SK-N-MC (cell line): ENCODE data around the gene ITGAV.

ENCODE experiments used
- DNase-seq: peaks from one replicate; pipeline ENCODE4 v3.0.0-alpha.2; 2011; ENCODE audit warnings: low read depth, low spot score
- H3K27ac ChIP-seq: fragments of 200-600 bp; sonication (generic); 2 replicates; pipeline ENCODE4 v1.5.1; 2016; ENCODE audit warnings: mixed run types
- H3K36me3 ChIP-seq: fragments of 200-600 bp; sonication (generic); 2 replicates; pipeline ENCODE4 v1.6.1; 2017; ENCODE audit warnings: antibody characterized with exemption, low read length, mixed read lengths; ENCODE audit not compliant: insufficient read depth
- H3K4me3 ChIP-seq: fragments of 200-600 bp; sonication (generic); 2 replicates; pipeline ENCODE4 v1.5.1; 2016
- H3K9ac ChIP-seq: fragments of 200-600 bp; sonication (generic); 2 replicates; pipeline ENCODE4 v1.8.0; 2017; ENCODE audit warnings: mixed run types, mixed read lengths; ENCODE audit not compliant: insufficient read length
- H3K9me3 ChIP-seq: fragments of 200-600 bp; sonication (generic); 2 replicates; pipeline ENCODE4 v1.6.1; 2017; ENCODE audit warnings: low read depth, mild to moderate bottlenecking, antibody characterized with exemption, low read length, moderate library complexity, mixed read lengths
- EZH2 ChIP-seq: fragments of 200-600 bp; sonication (generic); IDR thresholded peaks from one replicate; pipeline ENCODE4 v1.6.1; 2017; ENCODE audit warnings: antibody characterized with exemption
- FOXP2 ChIP-seq: optimal IDR thresholded peaks from 2 replicates; pipeline ENCODE3; 2011; ENCODE audit warnings: mild to moderate bottlenecking, moderate library complexity; ENCODE audit not compliant: insufficient read depth; ENCODE audit errors: extremely low read length, control extremely low read depth
- POLR2AphosphoS5 ChIP-seq: IDR thresholded peaks from 2 replicates; pipeline ENCODE4 v1.6.1; 2012; ENCODE audit warnings: mild to moderate bottlenecking, low read depth, low read length, borderline replicate concordance

The ITGAV gene

GRCh38 chr2:186612555-186613440, 22.9 kb downstream of the ITGAV start:
- TF ChIP-seq POLR2AphosphoS5, result no peak
- no peak for TF ChIP-seq FOXP2
- no peak for TF ChIP-seq EZH2

GRCh38 chr2:186614373-186614772, 24.5 kb downstream of the ITGAV start:
- Histone ChIP-seq H3K4me3 (no peak overlapping the region), H3K9me3 (no peaks in the 10 kb centered on the region), H3K27ac (no peak overlapping the region), H3K9ac (no peak overlapping the region), H3K36me3 (peaks cover 16% of the 10 kb centered on the region)
- DNase-seq, result no peak
- TF ChIP-seq FOXP2, result no peak
- TF ChIP-seq POLR2AphosphoS5, result no peak
- no peak for TF ChIP-seq EZH2

More at GRCh38 chr2:186612555-186613440, 22.9 kb downstream of the ITGAV start:
- Histone ChIP-seq H3K9me3 (no peaks in the 10 kb centered on the region), H3K27ac (0 out of 2 replicates have a peak overlapping the region, but pooled peaks have one; percentile 12), H3K4me3 (no peak overlapping the region), H3K9ac (no peak overlapping the region), H3K36me3 (peaks cover 13% of the 10 kb centered on the region)
- DNase-seq, result no peak

DNA sequence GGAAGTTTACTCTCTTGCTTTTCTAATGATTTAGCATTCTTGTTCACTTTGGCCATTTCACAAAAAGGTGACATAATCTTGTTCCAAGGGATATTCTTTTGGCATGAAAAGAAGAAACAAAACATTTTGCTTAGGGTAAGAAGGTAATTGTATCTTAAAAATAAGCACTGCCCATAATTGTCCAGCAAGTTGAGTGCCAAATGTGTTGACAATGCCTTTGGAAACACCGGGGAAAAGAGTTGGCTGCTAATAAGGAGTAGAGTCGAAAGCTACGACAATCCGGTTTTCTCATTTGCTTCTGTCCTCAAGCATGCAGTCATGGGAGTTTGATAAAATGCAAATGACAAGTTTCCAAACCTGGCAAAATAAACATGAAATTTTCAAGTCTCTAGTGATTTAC, 27.3 kb downstream of the ITGAV start:
- 0 out of 2 replicates have a peak, but pooled peaks cover 12% of the 10 kb centered on the region for H3K36me3 ChIP-seq
- H3K9me3 ChIP-seq, result no peaks in the 10 kb centered on the region
- DNase-seq, result no peak
- no peak overlapping the region for H3K27ac ChIP-seq
- no peak overlapping the region for H3K4me3 ChIP-seq
- TF ChIP-seq EZH2 (no peak), POLR2AphosphoS5 (no peak), FOXP2 (no peak)
- H3K9ac ChIP-seq, result no peak overlapping the region

DNA sequence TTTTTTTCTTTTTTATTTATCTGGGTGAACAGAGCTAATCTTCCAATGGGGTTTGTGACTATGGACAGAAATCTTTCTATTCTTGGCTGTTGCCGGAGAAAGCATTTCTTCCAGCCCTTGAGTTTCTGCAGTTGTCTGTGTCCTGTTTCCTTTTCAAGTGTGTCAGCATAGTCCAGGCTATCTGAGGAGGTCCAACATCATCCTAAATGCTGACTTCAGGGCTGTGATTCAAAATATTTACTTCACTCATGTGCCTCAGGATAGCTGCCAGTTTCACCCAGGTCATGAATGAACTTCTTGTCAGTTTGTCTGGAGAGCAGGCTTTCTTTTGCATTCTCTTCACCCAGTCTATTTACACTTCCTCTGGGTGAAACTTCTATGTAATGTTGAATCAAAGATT, 27.9 kb downstream of the ITGAV start:
- TF ChIP-seq FOXP2, result no peak
- no peak for TF ChIP-seq EZH2
- DNase-seq, result no peak
- H3K9me3 ChIP-seq, result no peaks in the 10 kb centered on the region
- no peak overlapping the region for H3K27ac ChIP-seq
- no peak overlapping the region for H3K4me3 ChIP-seq
- peaks cover 12% of the 10 kb centered on the region; the same call in 1 of the 2 replicates for H3K36me3 ChIP-seq
- no peak overlapping the region for H3K9ac ChIP-seq

DNA sequence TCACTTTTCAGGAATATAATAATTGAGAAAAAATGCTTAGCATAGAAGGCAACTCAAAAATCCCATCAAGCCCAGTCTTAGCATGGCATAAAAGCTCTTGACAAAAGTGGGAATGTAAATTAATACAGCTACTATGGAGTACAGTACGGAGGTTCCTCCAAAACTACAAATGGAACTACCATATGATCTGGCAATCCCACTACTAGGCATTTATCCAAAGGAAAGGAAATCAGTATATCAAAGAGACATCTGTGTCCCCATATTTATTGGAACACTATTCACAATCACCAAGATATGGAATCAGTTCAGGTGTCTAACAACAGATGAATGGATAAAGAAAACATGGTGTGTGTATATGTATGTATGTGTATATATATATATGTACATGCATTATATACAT, 28.8 kb downstream of the ITGAV start:
- H3K9me3 ChIP-seq, result no peaks in the 10 kb centered on the region
- no peak overlapping the region for H3K4me3 ChIP-seq
- no peak overlapping the region for H3K9ac ChIP-seq
- no peak overlapping the region for H3K27ac ChIP-seq
- no peak for DNase-seq
- H3K36me3 ChIP-seq, result peaks cover 12% of the 10 kb centered on the region; the same call in 1 of the 2 replicates
- no peak for TF ChIP-seq POLR2AphosphoS5
- TF ChIP-seq FOXP2, result no peak
- TF ChIP-seq EZH2, result no peak

- H3K9me3 ChIP-seq, result no peaks in the 10 kb centered on the region
- H3K36me3 ChIP-seq, result peaks cover 22% of the 10 kb centered on the region; the same call in 1 of the 2 replicates
- no peak overlapping the region for H3K4me3 ChIP-seq
- DNase-seq, result no peak
- no peak overlapping the region for H3K9ac ChIP-seq
- TF ChIP-seq POLR2AphosphoS5 (no peak), EZH2 (no peak), FOXP2 (no peak)
- H3K27ac ChIP-seq, result no peak overlapping the region
These were observed 33.2 kb downstream of the ITGAV start for GRCh38 chr2:186623084-186623483.

GRCh38 chr2:186624276-186624675, 34.4 kb downstream of the ITGAV start:
- H3K9ac ChIP-seq, result no peak overlapping the region
- H3K27ac ChIP-seq, result no peak overlapping the region
- H3K4me3 ChIP-seq, result no peak overlapping the region
- no peaks in the 10 kb centered on the region for H3K9me3 ChIP-seq
- DNase-seq, result no peak
- TF ChIP-seq FOXP2 (no peak), POLR2AphosphoS5 (no peak), EZH2 (no peak)
- H3K36me3 ChIP-seq, result peaks cover 19% of the 10 kb centered on the region; the same call in 1 of the 2 replicates

- H3K9me3 ChIP-seq, result no peaks in the 10 kb centered on the region
- H3K27ac ChIP-seq, result no peak overlapping the region
- H3K9ac ChIP-seq, result no peak overlapping the region
- TF ChIP-seq FOXP2 (no peak), EZH2 (no peak), POLR2AphosphoS5 (no peak)
- DNase-seq, result no peak
- H3K4me3 ChIP-seq, result no peak overlapping the region
- peaks cover 19% of the 10 kb centered on the region; the same call in 1 of the 2 replicates for H3K36me3 ChIP-seq
These were observed 39.6 kb downstream of the ITGAV start for GRCh38 chr2:186629250-186629996.
